Activated CD8-positive, alpha-beta memory T cell treated with anti-CD3 and anti-CD28 coated beads, Interleukin-2, amount 50 U/mL, for 48 hours (primary cell): ENCODE results near the gene CRX.
"Not testable (repeated sequence)": the region's sequence is repeated elsewhere in the genome, so short reads cannot be mapped to it uniquely, and the experiment has no call there.

Experiments
- DNase-seq: peaks from one replicate; pipeline ENCODE4 v3.0.0-alpha.2; 2020

The CRX gene

DNA sequence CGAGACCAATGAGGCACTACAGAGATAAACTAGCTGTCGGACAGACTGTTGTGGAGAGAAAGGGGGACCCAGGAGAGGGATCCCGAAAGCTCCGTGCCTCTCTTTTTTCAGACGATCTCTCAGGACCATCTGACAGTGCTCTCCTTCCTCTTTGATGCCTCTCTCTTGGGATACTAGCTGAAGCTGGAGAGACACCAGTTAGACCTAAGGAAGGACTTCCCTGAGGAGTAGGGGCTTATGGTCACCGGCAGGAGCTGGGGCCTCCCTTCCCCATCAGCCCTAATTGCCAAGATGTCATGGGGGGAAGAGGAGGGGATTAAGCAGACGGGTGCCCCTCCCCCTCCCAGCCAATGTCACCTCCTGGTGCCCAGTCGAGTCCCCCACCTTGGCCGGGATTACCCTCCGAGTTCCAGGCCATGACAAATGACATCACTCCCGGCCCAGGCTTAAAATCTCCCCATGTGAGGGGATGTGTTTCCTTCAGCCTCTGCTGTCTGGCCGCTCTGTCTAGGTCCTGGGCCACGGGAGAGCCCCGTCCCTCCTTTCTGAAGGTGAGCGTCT lies at the start of gene CRX:
Gene CRX, plus strand, starts transcription at position 478 of the 561 bp plus-strand sequence. CDS start 12,507 bp downstream, outside the sequence.
- no peak for DNase-seq

DNA sequence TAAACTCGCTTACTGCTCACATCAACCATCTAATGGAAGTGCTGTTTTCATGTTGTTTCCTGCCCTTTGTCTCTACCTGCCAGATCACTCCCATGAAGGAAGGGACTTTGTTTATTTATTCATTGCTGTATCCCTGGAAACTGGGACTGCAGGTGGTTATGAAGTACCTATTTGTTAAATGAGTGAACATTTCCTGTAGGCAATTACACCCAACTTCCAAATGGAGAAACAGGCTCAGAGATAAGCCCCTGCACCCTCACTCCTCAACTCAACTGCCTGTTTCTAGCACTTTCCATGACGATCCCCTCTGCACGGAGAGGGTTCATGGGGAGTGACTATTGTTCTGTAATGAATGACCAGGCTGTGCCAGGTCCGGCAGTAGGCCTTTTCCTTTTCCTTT lies 45.2 kb upstream of the CRX start:
- DNase-seq = no peak

DNA sequence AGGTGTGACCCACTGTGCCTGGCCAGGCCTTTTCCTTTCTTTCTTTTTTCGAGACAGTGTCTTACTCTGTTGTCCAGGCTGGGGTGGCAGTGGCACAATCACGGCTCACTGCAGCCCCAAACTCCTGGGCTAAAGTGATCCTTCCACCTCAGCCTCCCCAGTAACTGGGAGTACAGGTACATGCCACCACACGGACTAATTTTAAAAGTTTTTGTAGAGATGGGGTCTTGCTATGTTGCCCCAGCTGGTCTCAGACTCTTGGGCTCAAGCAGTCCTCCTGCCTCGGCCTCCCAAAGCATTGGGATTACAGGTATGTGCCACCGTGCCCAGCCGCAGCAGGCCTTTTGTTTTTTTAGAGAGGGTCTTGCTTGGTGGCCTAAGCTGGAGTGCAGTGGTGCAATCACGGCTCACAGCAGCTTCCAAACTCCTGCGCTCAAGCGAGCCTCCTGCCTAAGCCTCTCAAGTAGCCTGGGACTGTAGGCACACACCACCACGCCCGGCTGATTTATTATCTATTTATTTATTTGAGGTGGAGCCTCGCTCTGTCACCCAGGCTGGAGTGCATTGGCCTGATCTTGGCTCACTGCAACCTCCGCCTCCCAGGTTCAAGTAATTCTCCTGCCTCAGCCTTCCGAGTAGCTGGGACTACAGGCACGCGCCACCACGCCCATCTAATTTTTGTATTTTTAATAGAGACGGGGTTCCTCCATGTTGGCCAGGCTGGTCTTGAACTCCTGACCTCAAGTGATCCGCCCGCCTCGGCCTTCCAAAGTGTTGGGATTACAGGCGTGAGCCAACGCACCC lies 44.3 kb upstream of the CRX start:
- DNase-seq = not testable (repeated sequence)

DNA sequence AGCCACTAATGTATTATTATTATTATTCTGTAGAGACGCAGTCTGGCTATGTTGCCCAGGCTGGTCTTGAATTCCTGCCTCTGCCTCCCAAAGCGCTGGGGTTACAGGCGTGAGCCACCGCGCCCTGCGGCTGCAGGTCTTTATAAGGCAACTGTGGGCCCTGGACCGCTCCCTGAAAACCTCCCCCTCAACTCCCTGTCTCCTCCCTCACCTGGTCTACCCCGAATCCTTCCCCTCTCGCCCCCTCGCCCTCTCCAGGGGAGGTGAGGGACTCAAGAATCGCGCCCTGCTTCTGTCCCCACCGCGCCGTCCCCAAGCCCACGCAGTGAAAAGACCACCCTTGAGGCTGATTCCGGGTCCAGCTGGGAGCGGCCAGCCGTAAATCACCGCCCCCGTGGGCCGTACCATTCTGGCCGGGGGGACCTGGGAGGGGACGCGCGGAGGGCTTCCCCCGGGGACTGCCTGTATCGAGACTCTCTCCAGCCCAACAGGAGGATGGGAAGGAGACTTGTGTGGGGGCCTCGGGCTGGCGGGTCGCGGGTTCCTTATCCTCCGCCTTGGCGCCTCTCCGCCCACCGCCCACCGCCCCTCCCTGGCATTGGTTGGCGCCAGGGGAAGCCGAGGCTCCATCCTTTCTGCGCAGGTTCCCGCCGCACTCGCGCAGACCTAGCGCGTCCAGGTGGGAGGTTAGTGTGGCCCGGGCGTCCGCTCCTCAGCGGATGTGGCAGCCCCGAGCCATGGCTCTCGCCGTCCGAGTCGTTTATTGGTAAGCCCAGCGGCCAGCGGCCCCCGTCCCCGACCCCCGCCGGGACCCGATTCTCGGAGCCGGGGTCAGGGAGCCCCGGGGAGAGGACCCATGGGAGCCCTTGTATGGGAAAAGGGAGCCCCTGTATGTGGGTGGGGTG lies 43.4 kb upstream of the CRX start, which contains the start of gene SELENOW:
Gene SELENOW, plus strand, starts transcription at position 655 of the 905 bp plus-strand sequence. Its CDS starts 83 bp downstream, at position 738.
- peak; percentile 89 for DNase-seq

DNA sequence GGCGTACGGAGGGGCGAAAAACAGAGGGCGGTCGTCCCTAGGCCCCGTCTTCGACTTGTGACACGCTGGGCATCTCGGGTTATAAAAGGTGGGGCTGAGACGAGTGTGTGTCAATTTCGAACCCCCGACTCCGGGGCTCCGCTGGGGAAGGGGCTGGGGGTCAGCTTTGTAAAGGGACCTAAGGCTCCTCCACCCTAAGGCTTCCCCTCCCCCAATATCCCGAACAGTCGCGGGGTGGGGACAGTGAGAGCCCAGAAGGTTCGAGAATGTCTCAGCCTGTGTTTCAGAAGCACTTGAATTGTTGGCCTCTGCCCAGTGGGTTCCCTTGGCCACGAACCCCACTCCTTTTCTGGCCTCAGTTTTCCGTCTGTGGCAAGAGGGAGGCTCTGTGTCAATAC lies 42.8 kb upstream of the CRX start:
- DNase-seq = no peak

DNA sequence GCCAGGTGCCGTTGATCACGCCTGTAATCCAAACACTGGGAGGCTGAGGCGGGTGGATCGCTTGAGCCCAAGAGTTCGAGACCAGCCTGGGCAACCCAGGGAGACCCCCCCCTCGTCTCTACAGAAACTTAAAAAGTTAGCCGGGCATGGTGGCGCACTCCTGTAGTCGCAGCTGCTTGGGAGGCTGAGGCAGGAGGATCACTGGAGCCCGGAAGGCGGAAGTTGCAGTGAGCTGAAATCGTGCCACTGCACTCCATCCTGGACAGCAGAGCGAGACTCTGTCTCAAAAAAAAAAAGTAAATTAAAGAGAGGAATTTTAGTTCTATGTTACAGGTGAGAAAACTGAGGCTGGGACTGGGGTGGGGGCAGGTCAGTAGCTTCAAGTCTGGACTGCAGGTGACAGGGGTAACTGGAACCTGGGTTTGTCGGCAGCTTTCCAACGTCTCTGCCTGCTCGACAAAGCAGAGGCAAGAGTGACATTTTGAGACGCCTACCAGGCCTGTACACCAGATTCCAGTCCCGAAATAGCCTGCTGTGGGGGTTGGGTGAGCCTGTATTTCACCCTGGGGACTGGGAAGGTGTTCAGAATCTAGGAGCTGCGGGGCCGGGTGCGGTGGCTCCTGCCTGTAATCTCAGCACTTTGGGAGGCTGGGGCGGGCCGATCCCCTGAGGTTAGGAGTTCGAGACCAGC lies 42.1 kb upstream of the CRX start:
- DNase-seq = no peak

DNA sequence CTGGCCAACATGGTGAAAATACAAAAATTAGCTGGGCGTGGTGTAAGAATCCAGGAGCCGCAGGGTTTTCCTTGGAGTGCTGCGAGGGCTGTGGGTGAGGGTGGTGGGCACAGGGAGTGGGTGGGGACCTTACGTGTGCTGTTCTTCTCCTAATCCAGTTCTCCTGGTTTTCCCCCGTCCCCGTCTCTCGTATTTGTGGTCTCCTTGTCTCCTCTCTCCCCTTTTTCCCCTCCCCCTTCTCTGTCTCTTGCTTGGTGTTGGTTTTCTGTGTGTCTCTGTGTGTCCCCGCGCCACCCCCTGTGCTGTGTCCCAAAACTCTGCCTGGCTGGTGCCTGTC lies 41.6 kb upstream of the CRX start:
- DNase-seq = no peak

DNA sequence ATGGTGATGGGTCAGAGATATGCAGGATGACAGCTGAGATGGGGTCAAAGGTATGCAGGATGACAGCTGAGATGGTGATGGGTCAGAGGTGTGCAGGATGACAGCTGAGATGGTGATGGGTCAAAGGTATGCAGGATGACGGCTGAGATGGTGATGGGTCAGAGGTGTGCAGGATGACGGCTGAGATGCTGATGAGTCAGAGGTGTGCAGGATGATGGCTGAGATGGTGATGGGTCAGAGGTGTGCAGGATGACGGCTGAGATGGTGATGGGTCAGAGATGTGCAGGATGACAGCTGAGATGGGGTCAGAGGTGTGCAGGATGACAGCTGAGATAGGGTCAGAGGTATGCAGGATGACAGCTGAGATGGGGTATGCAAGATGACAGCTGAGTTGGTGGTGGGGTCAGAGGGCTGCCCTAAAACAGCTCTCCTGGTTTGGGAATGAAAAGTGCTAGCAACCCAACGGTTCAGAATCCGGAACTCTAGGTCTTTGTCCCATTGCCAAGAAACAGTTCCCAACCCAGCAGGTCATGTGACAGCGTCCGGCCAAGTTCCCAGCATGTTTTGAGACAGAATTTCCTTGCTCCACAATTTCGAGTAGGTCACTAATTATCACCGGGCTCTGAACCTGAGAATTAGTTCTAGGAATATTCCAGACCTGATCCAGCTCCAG lies 40.0 kb upstream of the CRX start:
- DNase-seq = no peak

DNA sequence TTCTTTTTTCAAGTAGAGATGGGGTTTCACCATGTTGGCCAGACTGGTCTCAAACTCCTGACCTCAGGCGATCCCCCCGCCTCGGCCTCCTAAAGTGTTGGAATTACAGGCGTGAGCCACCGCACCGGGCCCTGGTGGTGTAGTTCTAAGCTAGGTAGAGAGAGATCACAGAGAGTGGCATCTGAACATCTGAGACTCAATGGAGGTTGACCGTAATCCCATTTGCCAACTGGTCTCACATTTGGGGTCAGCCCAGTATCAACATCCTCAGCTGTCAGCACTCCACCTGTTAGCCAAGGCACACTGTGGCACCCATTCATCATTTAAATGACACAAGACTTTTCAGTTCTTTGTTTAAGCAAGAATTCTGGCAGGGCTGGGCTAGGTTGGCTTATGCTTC lies 35.2 kb upstream of the CRX start:
- no peak for DNase-seq

DNA sequence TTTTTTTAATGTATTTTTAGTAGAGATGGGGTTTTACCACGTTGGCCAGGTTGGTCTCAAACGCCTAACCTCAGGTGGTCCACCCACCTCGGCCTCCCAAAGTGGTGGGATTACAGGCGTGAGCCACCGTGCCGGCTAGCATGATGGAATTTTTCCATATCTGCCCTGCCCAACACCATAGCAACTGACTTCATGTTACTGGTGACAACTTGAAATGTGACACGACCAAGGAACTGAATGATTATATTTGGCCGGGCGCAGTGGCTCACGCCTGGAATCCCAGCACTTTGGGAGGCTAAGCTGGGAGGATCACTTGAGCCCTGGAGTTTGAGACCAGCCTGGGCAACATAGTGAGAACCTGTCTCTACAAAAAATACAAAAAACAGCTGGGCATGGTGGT lies 34.4 kb upstream of the CRX start:
- not testable (repeated sequence) for DNase-seq

DNA sequence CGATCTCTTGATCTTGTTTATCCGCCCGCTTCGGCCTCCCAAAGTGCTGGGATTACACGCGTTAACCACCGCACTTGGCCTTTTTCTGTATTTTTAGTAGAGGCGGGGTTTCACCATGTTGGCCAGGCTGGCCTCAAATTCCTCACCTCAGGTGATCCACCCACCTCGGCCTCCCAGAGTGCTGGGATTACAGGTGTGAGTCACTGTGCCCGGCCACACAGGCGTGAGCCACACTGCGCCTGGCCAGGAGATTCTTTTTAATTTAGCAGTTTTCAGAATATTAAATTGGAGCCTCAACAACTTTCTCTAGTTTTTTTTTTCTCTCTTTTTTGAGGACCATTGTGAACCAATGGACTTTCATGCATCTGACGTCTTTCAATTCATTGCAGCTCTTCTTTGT lies 31.9 kb upstream of the CRX start:
- DNase-seq = not testable (repeated sequence)

DNA sequence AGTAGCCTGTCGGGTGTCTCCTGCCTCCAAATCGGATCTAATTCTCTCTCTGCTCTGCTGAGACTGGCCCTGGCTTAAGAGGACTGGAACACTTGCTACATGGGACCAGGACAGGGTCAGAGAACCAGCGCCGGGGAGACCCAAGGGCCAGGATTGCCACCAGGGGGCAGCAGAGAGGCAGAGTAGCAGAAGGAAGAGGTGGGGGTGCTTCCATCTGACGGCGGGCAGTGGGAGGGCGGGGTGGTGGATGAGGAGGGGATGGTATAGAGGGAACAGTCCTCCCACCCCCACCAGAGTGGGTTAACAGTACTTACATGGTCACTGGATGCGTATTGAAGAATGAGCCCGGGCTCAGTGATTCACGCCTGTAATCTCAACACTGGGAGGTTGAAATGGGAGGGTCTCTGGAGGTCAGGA lies 31.3 kb upstream of the CRX start:
- peak; percentile 99 for DNase-seq

DNA sequence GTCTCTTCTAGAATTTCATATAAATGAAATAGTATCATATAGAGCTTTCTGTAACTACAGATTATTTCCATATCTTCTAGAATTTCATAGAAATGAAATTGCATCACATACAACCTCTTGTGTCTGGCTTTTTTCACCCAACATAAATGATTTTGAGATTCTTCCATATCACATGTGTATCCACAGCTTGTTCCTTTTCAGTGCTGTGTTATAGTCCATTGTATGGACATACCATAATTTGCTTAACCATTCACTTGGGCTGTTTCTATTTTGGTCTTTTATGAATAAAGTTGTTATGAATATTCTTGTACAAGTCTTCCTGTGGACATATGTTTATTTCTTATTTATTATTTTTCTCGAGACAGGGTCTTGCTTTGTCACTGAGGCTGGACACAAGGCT lies 29.1 kb upstream of the CRX start:
- DNase-seq = no peak

DNA sequence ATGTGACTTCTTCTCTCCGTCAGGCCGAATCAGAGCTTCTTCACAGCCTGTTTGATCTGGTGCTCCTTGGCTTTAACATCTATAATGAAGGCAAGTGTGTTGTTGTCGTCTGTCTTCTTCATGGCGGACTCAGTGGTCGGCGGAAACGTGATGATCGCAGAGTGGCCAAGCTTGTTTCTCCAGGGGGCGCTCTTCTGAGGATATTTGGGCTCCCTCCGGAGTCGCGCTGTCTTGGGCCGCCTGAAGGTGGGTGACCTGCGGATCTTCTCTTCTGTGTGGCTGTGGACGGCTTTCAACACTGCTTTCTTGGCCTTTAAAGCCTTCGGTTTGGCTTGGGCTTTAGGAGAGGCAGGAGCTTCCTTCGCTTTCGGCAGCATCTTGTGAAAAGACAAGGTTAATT lies 27.2 kb upstream of the CRX start:
- no peak for DNase-seq

DNA sequence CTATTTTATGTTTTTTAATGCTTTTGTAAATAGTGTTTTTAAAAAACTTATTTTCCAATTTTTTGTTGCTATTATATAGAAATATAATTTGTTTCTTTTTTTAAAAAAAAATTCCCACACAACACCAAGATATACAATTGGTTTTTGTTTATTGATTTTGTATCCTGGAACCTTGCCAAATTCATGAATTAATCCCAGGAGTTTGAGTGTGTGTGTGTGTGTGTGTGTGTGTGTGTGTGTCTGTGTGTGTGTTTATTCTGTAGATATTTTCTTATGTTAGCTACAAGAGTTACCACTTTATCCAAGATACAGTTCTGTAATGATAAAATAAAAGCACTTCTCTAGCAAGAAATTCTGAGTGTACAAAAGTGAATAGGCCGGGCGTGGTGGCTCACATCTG lies 25.0 kb upstream of the CRX start:
- no peak for DNase-seq

DNA sequence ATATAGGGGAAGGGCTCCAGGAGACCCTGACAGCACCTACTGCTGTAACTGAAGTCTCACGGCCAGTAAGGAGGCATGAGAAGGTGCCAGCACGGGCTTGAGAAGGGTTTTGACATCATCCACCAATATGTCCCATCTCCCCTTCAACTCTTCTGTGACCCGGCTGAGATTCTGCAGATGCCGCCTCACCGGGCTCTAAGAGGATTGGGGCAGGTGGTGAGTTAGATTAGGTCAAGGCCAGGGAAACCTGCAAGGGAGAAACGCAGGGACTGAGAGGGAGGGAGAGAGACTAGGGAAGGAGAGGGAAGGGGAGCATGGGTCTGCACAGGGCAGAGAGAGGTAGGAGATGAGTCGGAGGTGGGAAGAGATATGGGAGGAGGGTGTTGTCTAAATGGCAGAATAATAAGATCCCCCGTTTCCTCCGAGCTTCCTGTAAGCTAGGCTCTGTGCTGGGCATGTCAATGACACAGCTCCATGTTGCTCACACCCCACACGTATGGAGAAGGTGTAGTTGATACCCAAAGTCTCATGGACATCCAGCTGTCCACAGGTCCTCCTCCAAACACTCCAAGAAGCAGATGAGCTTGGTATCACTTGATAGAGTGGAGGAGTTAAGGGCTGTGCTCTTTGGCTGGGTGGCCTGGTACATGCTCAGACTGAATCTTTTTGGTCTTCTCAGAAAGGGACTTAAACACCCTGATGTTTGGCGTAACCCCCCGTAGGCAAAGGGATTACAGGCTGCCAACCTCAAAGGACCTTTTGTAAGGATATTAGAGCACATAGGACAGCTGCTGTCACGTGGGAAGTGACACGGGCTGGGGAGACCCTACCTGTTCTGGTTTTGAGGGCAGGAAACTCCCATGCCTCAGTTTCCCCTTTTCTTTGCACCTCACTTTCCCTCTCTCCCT lies 23.5 kb upstream of the CRX start:
- no peak for DNase-seq

DNA sequence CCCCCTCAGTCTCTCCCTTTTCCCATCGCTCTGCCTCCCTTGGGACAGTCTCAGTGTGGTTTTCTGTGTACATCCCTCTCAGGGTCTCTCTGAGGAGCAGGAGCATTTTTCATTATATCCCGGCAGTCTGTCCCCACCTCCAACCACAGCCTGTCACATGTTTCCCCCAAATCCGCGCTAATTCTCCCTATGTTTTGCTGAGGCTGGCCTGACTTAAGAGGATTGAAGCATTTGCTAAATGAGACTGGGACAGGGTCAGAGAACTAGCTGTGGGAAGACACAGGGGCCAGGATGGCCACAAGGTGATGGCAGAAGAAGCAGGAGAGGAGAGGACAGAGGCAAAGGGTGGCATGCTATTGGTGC lies 22.9 kb upstream of the CRX start:
- no peak for DNase-seq

DNA sequence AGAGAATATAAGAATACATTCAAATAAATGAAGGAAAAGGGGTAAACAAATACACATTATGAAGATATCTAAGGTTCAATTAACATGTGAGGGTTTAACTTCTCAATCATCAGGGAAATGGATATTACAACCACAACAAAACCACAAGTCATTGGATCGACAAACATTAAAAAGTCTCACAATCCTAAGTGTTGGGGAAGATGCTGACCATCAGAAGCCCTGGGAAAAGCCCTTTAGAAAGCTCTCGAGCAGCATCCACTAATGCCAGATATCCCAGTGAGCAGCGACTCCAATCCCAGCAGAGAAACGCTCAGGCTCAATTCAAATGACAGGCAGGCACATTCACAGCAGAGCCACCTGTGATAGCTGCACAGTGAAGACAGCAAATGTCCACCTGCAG lies 20.5 kb upstream of the CRX start:
- no peak for DNase-seq

DNA sequence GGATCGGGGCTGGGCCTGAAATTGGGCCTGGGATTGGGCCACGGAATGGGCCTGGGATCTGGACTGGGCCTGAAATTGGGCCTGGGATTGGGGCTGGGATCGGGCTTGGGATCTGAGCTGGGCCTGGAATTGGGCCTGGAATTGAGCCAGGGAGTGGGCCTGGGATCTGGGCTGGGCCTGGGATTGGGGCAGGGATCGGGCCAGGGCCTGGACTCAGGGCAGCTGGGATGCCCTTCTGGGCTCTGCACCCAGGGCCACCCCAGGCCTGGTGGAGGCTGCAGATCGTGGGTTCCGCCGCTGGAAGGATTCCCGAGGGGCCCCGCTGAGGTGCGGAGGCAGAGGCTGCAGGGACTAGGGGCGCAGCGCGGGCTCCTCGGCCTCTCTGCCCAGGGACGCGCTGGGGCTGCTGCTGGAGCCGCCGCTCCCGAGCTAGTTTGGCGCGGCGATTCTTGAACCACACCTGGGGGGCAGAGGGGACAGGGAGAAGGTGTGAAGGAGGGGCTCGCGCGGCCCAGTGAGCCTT lies 19.2 kb upstream of the CRX start:
- DNase-seq = no peak

DNA sequence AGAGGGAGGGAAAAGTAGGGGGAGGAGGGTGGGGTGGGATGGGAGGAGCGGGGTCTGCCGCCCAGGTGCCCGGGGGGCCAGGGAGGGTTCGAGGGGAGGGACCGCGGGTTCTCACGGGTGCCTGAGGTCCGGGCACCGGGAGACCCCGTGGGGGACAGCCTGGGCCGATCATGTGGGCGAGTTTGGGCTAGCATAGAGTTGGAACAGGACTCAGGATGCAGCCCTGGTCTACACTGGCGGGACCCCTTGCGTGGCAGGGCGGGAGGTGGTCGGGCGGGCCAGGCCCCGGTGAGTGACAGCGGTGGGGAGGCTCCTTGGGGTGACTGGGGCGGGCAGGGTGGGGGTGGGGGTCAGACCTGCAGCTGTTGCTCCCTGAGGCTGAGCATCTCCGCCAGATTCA lies 18.6 kb upstream of the CRX start:
- not testable (repeated sequence) for DNase-seq

DNA sequence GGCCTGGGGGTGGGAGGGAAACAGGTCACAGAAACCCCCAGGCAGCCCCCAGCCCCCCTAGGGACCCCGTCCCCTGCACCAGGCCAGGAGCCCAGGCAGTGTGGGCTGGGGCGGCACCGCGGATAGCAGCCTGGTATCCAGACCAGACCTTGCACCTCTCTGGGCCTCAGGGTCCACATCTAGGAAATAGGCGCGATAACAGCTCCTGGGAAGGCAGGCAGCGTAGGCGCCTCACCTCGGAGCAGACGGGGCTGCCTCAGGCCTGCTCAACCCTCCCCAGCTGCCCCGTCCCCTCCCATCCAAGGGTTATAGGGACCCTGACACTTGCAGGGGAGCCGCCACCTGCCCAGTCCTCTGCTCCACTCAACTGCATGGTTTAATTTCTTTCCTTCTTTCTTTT lies 18.1 kb upstream of the CRX start:
- DNase-seq = not testable (repeated sequence)
